SU-DHL-6 (cell line): ENCODE data around the gene COL6A1.

ENCODE experiments used
- CTCF ChIP-seq: fragments of 200-600 bp; sonication (generic); IDR thresholded peaks from one replicate; pipeline ENCODE4 v1.5.1; 2017; ENCODE audit warnings: antibody characterized with exemption, mild to moderate bottlenecking, low read length, moderate library complexity; ENCODE audit not compliant: insufficient read depth, poor library complexity, severe bottlenecking
- EZH2phosphoT487 ChIP-seq: fragments of 200-600 bp; sonication (generic), shearing (Covaris generic); conservative IDR thresholded peaks from 2 replicates; pipeline ENCODE4 v1.6.1; 2018; ENCODE audit warnings: mild to moderate bottlenecking, antibody characterized with exemption, low read length, moderate library complexity, mixed read lengths

GRCh38 chr21:45970674-45971615 lies 10.6 kb upstream of the COL6A1 start:
- TF ChIP-seq CTCF (peak; percentile 64), EZH2phosphoT487 (no peak)
